ENCODE results near the gene NDUFB5. TPM values are rescaled to one million over a fixed set of nuclear protein-coding genes. Genes with fewer than 3 reads are reported as not detected.
"Not testable (repeated sequence)": the region's sequence is repeated elsewhere in the genome, so short reads cannot be mapped to it uniquely, and the experiment has no call there.

NDUFB5 gene
- total and polyA plus RNA-seq, 12 donors: 105 to 345 (median 173) TPM

DNA sequence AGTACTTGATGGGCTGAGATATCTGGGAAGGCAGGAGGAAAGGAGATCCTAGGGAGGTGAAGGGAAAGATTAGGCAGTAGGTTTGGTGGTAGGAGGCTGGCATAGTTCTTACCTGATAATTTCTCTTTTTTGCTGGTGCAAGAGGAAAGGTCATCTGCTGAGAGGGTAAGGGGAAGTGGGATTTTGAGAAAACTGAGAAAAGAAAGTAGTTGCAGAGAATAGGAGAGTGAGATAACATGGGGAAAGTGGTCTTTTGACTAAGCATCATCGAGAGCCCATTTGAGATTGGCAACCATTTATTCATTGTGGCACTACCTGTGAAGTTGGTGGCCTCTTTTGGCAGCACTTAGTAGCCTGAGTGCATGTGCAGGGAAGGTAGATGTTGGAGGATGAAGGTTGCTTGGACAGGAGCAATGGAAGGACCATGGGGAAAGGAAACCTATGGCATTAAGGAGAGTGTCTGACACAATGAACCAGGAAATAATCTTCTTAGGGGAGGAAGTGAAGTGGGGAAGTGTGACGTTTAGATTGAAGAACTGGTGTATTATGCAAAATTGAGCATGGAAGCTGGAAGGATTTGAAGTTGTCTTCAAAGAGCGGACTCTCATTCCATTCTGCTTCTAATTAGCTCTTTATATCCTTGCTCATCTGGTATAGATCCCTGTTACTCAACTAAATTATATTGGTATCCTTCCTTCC, 26.3 kb downstream of the NDUFB5 start:
- no peak for DNase-seq
- 77 to 86% (median 84%) methylated on average over 3 of the region's 3 CpGs for WGBS, 4 donors
- TF ChIP-seq POLR2A (IDR thresholded peaks at IDR 0.05) (no peak), CTCF (IDR thresholded peaks at IDR 0.05) (no peak)
- Histone ChIP-seq H3K27ac (no peak overlapping the region), H3K27me3 (no peaks in the 10 kb centered on the region), H3K36me3 (replicated peaks in 1 of 2) (no peaks in the 10 kb centered on the region), H3K9me3 (replicated peaks in 1 of 3) (no peaks in the 10 kb centered on the region), H3K4me1 (replicated peaks in 1 of 2) (no peaks in the 10 kb centered on the region), H3K4me3 (no peak overlapping the region)
- intact Hi-C loops (cut with DNase I): no loop called here

DNA sequence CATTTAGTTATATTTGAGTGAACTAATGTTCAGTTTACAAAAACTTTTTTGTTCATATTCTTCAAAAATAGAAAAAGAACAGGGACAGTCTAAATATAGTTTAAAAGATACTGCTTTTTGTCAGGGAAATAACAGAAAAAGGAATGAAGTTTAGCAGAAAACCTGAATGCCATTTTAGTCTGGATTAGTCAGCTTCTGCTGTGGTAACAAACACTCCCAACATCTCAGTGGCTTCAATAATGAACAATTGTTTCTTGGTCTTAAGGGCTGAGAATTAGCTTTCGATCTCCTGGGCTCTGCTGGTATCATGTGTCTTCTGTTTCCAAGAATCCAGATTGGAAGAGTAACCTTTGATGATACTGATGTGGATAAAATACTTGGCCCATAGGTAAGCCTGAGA, 35.9 kb downstream of the NDUFB5 start:
- DNase-seq: no peak
- TF ChIP-seq CTCF (IDR thresholded peaks at IDR 0.05) (no peak), POLR2A (IDR thresholded peaks at IDR 0.05) (no peak)
- H3K4me3 ChIP-seq: no peak overlapping the region
- no peaks in the 10 kb centered on the region for H3K27me3 ChIP-seq
- intact Hi-C loops (cut with DNase I): no loop called here
- no peaks in the 10 kb centered on the region for H3K9me3 ChIP-seq (replicated peaks in 1 of 3)
- H3K4me1 ChIP-seq (replicated peaks in 1 of 2): no peaks in the 10 kb centered on the region
- no peak overlapping the region for H3K27ac ChIP-seq
- WGBS, 4 donors: 86 to 93% (median 91%) methylated on average over 1 of the region's 1 CpG
- H3K36me3 ChIP-seq (replicated peaks in 1 of 2): no peaks in the 10 kb centered on the region

- intact Hi-C loops (cut with DNase I): no loop called here
- 78 to 87% (median 84%) methylated on average over 2 to 3 of the region's 3 CpGs for WGBS, 4 donors
- Histone ChIP-seq H3K4me1 (replicated peaks in 1 of 2) (no peaks in the 10 kb centered on the region), H3K9me3 (replicated peaks in 1 of 3) (no peaks in the 10 kb centered on the region), H3K27ac (no peak overlapping the region), H3K27me3 (no peaks in the 10 kb centered on the region), H3K4me3 (no peak overlapping the region), H3K36me3 (replicated peaks in 1 of 2) (no peaks in the 10 kb centered on the region)
- DNase-seq: no peak
- no peak for TF ChIP-seq POLR2A (IDR thresholded peaks at IDR 0.05)
- TF ChIP-seq CTCF (IDR thresholded peaks at IDR 0.05): no peak
Observed at GRCh38 chr3:179642871-179643270, 38.3 kb downstream of the NDUFB5 start.

- H3K27me3 ChIP-seq; intact Hi-C loops (cut with DNase I); H3K36me3 ChIP-seq (replicated peaks in 1 of 2); DNase-seq; H3K4me1 ChIP-seq (replicated peaks in 1 of 2); H3K27ac ChIP-seq; H3K4me3 ChIP-seq; H3K9me3 ChIP-seq (replicated peaks in 1 of 3): not testable (repeated sequence)
- WGBS, 4 donors: 92 to 98% (median 94%) methylated on average over 8 of the region's 8 CpGs
Observed at GRCh38 chr3:179643837-179644236, 39.2 kb downstream of the NDUFB5 start.

DNA sequence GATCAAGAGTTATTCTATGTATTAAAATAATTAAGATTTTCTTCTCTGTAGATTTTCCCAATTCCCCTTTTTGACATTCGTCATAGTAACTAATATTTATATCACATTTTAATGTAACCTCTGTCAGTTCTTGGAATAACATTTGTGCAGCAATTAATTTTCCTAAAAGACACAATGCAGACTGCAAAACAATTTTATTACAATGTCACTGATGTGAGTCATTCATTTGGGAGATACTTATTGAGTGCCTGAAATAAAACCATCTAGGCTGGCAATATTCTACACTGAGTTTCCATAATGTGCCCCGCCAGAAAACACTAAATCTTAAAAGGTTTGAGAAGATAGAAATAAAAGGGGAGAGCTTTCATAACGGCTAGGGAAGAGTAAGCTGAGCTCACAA, 41.6 kb downstream of the NDUFB5 start:
- intact Hi-C loops (cut with DNase I): no loop called here
- no peak overlapping the region for H3K4me3 ChIP-seq
- TF ChIP-seq CTCF (IDR thresholded peaks at IDR 0.05) (no peak), POLR2A (IDR thresholded peaks at IDR 0.05) (no peak)

More for the DNA sequence above, 41.6 kb downstream of the NDUFB5 start:
- no peaks in the 10 kb centered on the region for H3K9me3 ChIP-seq (replicated peaks in 1 of 3)
- H3K4me1 ChIP-seq (replicated peaks in 1 of 2): no peaks in the 10 kb centered on the region
- no peak for DNase-seq
- no peaks in the 10 kb centered on the region for H3K27me3 ChIP-seq
- WGBS, 4 donors: 60 to 66% (median 63%) methylated on average over 3 of the region's 3 CpGs
- no peak overlapping the region for H3K27ac ChIP-seq
- no peaks in the 10 kb centered on the region for H3K36me3 ChIP-seq (replicated peaks in 1 of 2)

Data from adrenal gland (tissue), 12 donors.